RWPE1 (cell line): ENCODE results near the gene HSPA9.

Source experiments
- CTCF ChIA-PET: fragments of 350-600 bp; sonication (Branson Sonifier 250); formaldehyde crosslinking; extraction: SDS; loops from one replicate; lab custom pipeline; 2021; lab: Yijun Ruan, JAX
- POLR2A ChIA-PET: fragments of 400-600 bp; formaldehyde crosslinking; extraction: SDS; loops from one replicate; lab custom pipeline; 2020; ENCODE audit warnings: antibody characterized with exemption; ENCODE audit not compliant: low non-redundant PET; lab: Yijun Ruan, JAX
- DNase-seq: peaks from one replicate; pipeline ENCODE4 v3.0.0; 2012; ENCODE audit warnings: low spot score
- H3K27ac ChIP-seq: fragments of 450-650 bp; 2 replicates; pipeline ENCODE4 v1.5.1; 2017
- CTCF ChIP-seq: fragments of 450-650 bp; conservative IDR thresholded peaks from 2 replicates; pipeline ENCODE4 v1.5.1; 2017; ENCODE audit warnings: low read depth, mild to moderate bottlenecking

Gene HSPA9

GRCh38 chr5:138539791-138540190 is 35.4 kb downstream of the HSPA9 start:
- POLR2A ChIA-PET = no interaction called here
- no peak overlapping the region for H3K27ac ChIP-seq
- CTCF ChIA-PET = interaction anchor here (0.5 kb wide), 1 partner anchor 40 kb away, joined by 3 read pairs; no protein-coding TSS in a partner anchor
- TF ChIP-seq CTCF = no peak
- DNase-seq = no peak

GRCh38 chr5:138538943-138539627 is 36.1 kb downstream of the HSPA9 start:
- POLR2A ChIA-PET = no interaction called here
- no peak overlapping the region for H3K27ac ChIP-seq
- TF ChIP-seq CTCF = no peak
- no peak for DNase-seq
- CTCF ChIA-PET = interaction anchor here (0.5 kb wide), 1 partner anchor 166 kb away, joined by 3 read pairs; no protein-coding TSS in a partner anchor

- CTCF ChIA-PET = interaction anchor here (0.6 to 0.8 kb wide), 2 partner anchors 33 to 572 kb away, joined by 3 read pairs; no protein-coding TSS in a partner anchor
- no peak overlapping the region for H3K27ac ChIP-seq
- POLR2A ChIA-PET = no interaction called here
- no peak for TF ChIP-seq CTCF
- peak; percentile 26 for DNase-seq
Measured at GRCh38 chr5:138536665-138537315, 38.4 kb downstream of the HSPA9 start.

- ChIA-PET CTCF (interaction anchor here (0.5 to 0.8 kb wide), 4 partner anchors 32 to 1039 kb away, joined by 3 to 12 read pairs (median 3); no protein-coding TSS in a partner anchor), POLR2A (no interaction called here)
- no peak for TF ChIP-seq CTCF
- DNase-seq = no peak
- no peak overlapping the region for H3K27ac ChIP-seq
Measured at GRCh38 chr5:138536215-138536614, 39.0 kb downstream of the HSPA9 start.

DNA sequence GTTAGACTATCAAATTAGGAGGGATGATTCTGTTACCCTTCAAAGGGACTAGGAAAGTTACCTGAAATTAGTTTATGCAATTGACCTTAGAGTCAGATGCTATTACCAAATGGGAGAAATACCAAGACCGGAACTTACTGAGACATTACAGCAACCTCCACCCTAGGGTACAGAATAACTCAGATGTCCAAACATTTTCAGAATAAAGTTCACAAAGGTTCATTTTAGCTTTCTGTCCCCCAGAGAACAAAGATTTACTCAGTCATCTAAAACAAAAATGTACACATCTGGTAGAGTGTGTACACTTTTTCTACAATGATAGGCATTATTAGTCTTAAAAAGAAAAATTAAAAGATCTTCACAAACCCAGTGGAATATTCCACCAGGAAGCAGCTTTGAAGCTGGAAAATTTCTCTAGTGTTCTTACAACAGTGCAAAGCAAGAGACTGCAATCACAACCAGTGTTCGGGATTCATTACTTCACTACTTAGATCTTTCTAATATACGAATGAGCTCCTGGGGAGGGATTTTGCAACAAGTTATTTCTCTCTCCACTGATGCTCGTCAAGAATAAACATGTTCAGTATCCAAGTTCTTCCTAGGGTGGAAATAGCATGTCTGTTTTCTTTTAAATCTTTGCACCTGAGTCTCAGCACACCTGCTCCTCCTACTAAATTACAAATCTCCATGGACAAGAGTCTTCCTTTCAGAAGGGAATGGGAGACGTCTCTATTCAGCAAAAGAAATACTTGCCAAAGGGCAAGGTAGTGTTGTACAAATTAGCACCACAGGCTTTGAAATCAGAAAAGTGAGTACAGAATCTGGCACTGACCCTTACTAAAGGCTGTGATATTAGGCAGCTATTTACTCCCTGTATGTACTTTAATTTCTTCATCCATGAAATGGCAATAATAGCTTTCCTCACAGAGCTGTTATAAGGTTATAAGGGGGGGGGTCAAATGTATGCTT is 40.9 kb downstream of the HSPA9 start:
- ChIA-PET POLR2A (interaction anchor here (0.6 to 0.7 kb wide), 2 partner anchors 22 to 31 kb away, joined by 3 read pairs; no protein-coding TSS in a partner anchor), CTCF (interaction anchor here (0.6 to 0.8 kb wide), 4 partner anchors 31 to 740 kb away, joined by 3 to 9 read pairs (median 4); no protein-coding TSS in a partner anchor)
- no peak for DNase-seq
- TF ChIP-seq CTCF = no peak
- no peak overlapping the region for H3K27ac ChIP-seq
